ENCODE data around the gene TNFRSF12A. TPM values are rescaled to one million over a fixed set of nuclear protein-coding genes. Genes with fewer than 3 reads are reported as not detected.

TNFRSF12A gene
- total and polyA plus RNA-seq, 10 of the 15 experiments (the other 5 are each of a cell fraction or from before 2014, with no cell fraction given), result 0.35 to 1.7 (median 1.2) TPM; not detected in 2

DNA sequence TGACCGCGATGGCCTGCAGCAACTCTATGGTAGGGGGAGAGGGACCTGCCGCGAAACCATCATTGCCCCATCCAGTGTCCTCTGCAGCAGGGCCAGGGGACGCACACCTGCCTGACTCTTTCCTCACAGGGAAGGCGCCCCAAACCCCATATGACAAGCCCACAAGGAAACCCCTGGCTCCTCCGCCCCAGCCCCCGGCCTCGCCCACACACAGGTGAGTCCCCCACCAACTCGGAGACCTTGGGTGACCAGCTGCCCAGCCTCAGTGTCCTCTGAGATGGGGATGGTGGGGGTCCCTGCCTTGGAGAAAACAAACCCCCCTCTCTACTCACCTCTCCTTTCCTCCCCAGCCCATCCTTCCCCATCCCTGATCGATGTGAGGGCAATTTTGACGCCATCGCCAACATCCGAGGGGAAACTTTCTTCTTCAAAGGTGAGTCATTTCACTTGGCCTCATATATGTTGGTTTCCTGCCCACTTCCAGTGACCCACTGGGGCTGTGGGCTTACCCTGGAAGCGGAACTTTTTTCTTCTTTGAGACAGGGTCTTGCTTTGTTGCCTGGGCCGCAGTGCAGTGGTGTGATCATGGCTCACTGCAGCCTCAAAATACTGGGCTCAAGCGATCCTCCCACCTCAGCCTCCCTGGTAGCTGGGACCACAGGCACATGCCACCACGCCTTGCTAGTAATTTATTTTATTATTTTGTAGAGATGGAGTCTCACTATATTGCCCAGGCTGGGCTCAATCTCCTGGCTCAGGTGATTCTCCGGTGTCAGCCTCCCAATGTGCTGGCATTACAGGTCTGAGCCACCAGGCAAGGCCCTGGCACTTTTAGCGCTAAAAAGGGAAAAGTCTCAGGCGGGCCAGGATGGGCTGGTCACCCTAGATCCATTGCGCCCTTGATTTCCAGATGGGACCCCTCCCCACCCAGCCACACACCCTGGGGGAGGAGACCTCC is 37.3 kb downstream of the TNFRSF12A start:
- in situ Hi-C loops (cut with MboI), result no loop called here
- RAD21 ChIA-PET (ENCODE audit: unreplicated experiment), result interaction anchor here (0.9 to 3.0 kb wide), 7 partner anchors 16 to 115 kb away, joined by 3 to 72 read pairs (median 7); partner anchors contain the start of gene ZNF213

More for the DNA sequence above, 37.3 kb downstream of the TNFRSF12A start:
- Histone ChIP-seq H3K36me3 (ENCODE audit: control insufficient read depth in 2 of 2, insufficient read depth in 2 of 2, low read length in 1 of 2) (no peaks in the 10 kb centered on the region), H3K4me2 (ENCODE audit: control insufficient read depth, insufficient read depth) (peak overlapping the region; percentile 75), H3K4me3 (0 out of 2 replicates have a peak overlapping the region, but pooled peaks have one; percentile 87), H3K9me3 (replicated peaks; ENCODE audit: control insufficient read depth, insufficient read depth, low read length) (no peaks in the 10 kb centered on the region), H3K27ac (ENCODE audit: control insufficient read depth, insufficient read depth) (no peak overlapping the region), H3K27me3 (replicated peaks in 1 of 2; ENCODE audit: control insufficient read depth in 2 of 2, insufficient read depth in 2 of 2, low read length in 1 of 2) (no peaks in the 10 kb centered on the region), H3K79me2 (ENCODE audit: control insufficient read depth, insufficient read depth, low read length) (no peaks in the 10 kb centered on the region), H3K9ac (ENCODE audit: control insufficient read depth, insufficient read depth, low read length) (no peak overlapping the region), H4K20me1 (ENCODE audit: control insufficient read depth, insufficient read depth) (no peaks in the 10 kb centered on the region), H2AFZ (ENCODE audit: control insufficient read depth, low read depth, low read length) (no peak overlapping the region), H3K4me1 (ENCODE audit: control insufficient read depth, insufficient read depth, low read length) (peaks cover 16% of the 10 kb centered on the region)
- WGBS (ENCODE audit: insufficient coverage, insufficient replicate concordance, low lambda C conversion rate, missing lambda C conversion rate), result 84% methylated on average over 22 of the region's 22 CpGs
- BruUV-seq (replicated peaks), result TSS peak; percentile 57
- ATAC-seq (no peak), DNase-seq (ENCODE audit: low read depth, low spot score) (no peak), FAIRE-seq (no peak)
- TF ChIP-seq, protein P1, sequence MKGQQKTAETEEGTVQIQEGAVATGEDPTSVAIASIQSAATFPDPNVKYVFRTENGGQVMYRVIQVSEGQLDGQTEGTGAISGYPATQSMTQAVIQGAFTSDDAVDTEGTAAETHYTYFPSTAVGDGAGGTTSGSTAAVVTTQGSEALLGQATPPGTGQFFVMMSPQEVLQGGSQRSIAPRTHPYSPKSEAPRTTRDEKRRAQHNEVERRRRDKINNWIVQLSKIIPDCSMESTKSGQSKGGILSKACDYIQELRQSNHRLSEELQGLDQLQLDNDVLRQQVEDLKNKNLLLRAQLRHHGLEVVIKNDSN (IDR thresholded peaks at IDR 0.05; ENCODE audit: borderline replicate concordance, extremely low read length, insufficient read depth, low read depth, low read length), result no peak
- no peak for TF ChIP-seq SMAD5 (IDR thresholded peaks at IDR 0.05; ENCODE audit: low read depth)
- TF ChIP-seq, protein P2, sequence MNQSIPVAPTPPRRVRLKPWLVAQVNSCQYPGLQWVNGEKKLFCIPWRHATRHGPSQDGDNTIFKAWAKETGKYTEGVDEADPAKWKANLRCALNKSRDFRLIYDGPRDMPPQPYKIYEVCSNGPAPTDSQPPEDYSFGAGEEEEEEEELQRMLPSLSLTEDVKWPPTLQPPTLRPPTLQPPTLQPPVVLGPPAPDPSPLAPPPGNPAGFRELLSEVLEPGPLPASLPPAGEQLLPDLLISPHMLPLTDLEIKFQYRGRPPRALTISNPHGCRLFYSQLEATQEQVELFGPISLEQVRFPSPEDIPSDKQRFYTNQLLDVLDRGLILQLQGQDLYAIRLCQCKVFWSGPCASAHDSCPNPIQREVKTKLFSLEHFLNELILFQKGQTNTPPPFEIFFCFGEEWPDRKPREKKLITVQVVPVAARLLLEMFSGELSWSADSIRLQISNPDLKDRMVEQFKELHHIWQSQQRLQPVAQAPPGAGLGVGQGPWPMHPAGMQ (IDR thresholded peaks at IDR 0.05; ENCODE audit: borderline replicate concordance), result no peak
- intact Hi-C loops (cut with micrococcal nuclease; ENCODE audit: unreplicated experiment), result loop anchor here (2.0 kb wide), 1 partner anchor 109 kb away; no protein-coding TSS in a partner anchor
- ChIA-PET POLR2A (interaction anchor here (0.9 to 1.4 kb wide), 3 partner anchors 14 to 73 kb away, joined by 3 to 4 read pairs (median 3); no protein-coding TSS in a partner anchor), CTCF (interaction anchor here (0.9 to 9.5 kb wide), 18 partner anchors 9 to 110 kb away, joined by 3 to 174 read pairs (median 8); partner anchors contain the start of gene ZNF213), SMC1A (ENCODE audit: uncharacterized antibody, unreplicated experiment) (interaction anchor here (0.9 to 3.9 kb wide), 5 partner anchors 17 to 77 kb away, joined by 3 to 53 read pairs (median 4); partner anchors contain the start of gene ZNF213)
